Small intestine (tissue), 16 donors: ENCODE data around the gene ZNF266. TPM values are rescaled to one million over a fixed set of nuclear protein-coding genes. Genes with fewer than 3 reads are reported as not detected.

Source experiments
- DNase-seq, 2 donors: peaks; one replicate each; pipeline versions ENCODE4 v3.0.0 to v3.0.0-alpha.2; 2013
- FAIRE-seq: peaks from 2 replicates; lab custom pipeline; 2012; peaks lifted over from hg19 to GRCh38; lab: Jason Lieb, UNC
- H3K27ac ChIP-seq, 3 donors: one replicate each; pipeline ENCODE4 v1.5.1; 2013; ENCODE audit warnings: low read length in 2 of 3, mild to moderate bottlenecking in 2 of 3, control low read depth in 1 of 3, inconsistent platforms in 1 of 3, low read depth in 1 of 3, moderate library complexity in 1 of 3
- H3K27me3 ChIP-seq, 3 donors: one replicate each; pipeline ENCODE4 v1.6.1; 2013; ENCODE audit warnings: low read length in 3 of 3, inconsistent platforms in 1 of 3; ENCODE audit not compliant: control insufficient read depth in 3 of 3, insufficient read depth in 3 of 3
- H3K36me3 ChIP-seq, 3 donors: one replicate each; pipeline ENCODE4 v1.6.1; 2013; ENCODE audit warnings: low read length in 3 of 3, inconsistent platforms in 1 of 3, low read depth in 1 of 3, mild to moderate bottlenecking in 1 of 3, moderate library complexity in 1 of 3; ENCODE audit not compliant: control insufficient read depth in 3 of 3, insufficient read depth in 2 of 3
- H3K4me1 ChIP-seq, 3 donors: one replicate each; pipeline ENCODE4 v1.6.1; 2013; ENCODE audit warnings: low read length in 2 of 3, inconsistent platforms in 1 of 3, low read depth in 1 of 3, mild to moderate bottlenecking in 1 of 3, moderate library complexity in 1 of 3; ENCODE audit not compliant: control insufficient read depth in 3 of 3, insufficient read depth in 2 of 3
- H3K4me3 ChIP-seq, 3 donors: one replicate each; pipeline ENCODE4 v1.5.1; 2013; ENCODE audit warnings: low read length in 3 of 3, control low read depth in 1 of 3, inconsistent platforms in 1 of 3, low read depth in 1 of 3, mild to moderate bottlenecking in 1 of 3, moderate library complexity in 1 of 3
- H3K9me3 ChIP-seq, 2 donors: one replicate each; pipeline ENCODE4 v1.6.1; 2013; ENCODE audit warnings: low read depth in 1 of 2, low read length in 1 of 2; ENCODE audit not compliant: control insufficient read depth in 2 of 2, insufficient read depth in 1 of 2
- WGBS, 3 donors: extraction: QIAGEN DNeasy Blood & Tissue Kit; methylation state at CpG; one replicate each; pipeline ENCODE4 v1.1.7; 2013; 5-methylcytosine and 5-hydroxymethylcytosine counted together
- long read RNA-seq, 10 donors: transcript quantifications; one replicate each; lab custom pipeline, GENCODE V29; 2026
- polyA plus RNA-seq, 4 donors: library from polyadenylated mRNA; stranded (reverse) in 3 of 4; unstranded in 1 of 4; fragments of 200-250 nt in 3 of 4; fragments of 120-200 nt in 1 of 4; gene quantifications; one replicate each; pipeline versions ENCODE4 v1.2.1 to v1.2.3, GENCODE V29; 2013
- donor health status: healthy with polysubstance abuse.
- donor health status: control.
- donor health status: control.
- donor health status: Bipolar disorder and iron deficiency.
- donor health status: healthy.

ZNF266 gene
- polyA plus RNA-seq, result 10 to 100 TPM; 14.2 to 59.7 (median 27.3) TPM
- long read RNA-seq, donor 1, result 0 reads
- long read RNA-seq, donor 2, partial matches to known transcripts, result 0 of 1 reads
- long read RNA-seq, donor 2, other reads (novel, unspliced or antisense), result 0 of 1 reads
- long read RNA-seq, donor 3, partial matches to known transcripts, result 0 of 2 reads
- long read RNA-seq, donor 3, other reads (novel, unspliced or antisense), result 0 of 2 reads
- long read RNA-seq, donor 4, result 0 reads
- long read RNA-seq, donor 5, result 0 reads
- long read RNA-seq, donor 6, partial matches to known transcripts, result 0 of 1 reads
- long read RNA-seq, donor 6, other reads (novel, unspliced or antisense), result 0 of 1 reads
- long read RNA-seq, donor 7, result 0 reads
- long read RNA-seq, donor 8, partial matches to known transcripts, result 0 of 1 reads
- long read RNA-seq, donor 8, other reads (novel, unspliced or antisense), result 0 of 1 reads
- long read RNA-seq, donor 9, result 0 reads
- long read RNA-seq, donor 10, partial matches to known transcripts, result 0 of 4 reads
- long read RNA-seq, donor 10, other reads (novel, unspliced or antisense), result 0 of 4 reads

DNA sequence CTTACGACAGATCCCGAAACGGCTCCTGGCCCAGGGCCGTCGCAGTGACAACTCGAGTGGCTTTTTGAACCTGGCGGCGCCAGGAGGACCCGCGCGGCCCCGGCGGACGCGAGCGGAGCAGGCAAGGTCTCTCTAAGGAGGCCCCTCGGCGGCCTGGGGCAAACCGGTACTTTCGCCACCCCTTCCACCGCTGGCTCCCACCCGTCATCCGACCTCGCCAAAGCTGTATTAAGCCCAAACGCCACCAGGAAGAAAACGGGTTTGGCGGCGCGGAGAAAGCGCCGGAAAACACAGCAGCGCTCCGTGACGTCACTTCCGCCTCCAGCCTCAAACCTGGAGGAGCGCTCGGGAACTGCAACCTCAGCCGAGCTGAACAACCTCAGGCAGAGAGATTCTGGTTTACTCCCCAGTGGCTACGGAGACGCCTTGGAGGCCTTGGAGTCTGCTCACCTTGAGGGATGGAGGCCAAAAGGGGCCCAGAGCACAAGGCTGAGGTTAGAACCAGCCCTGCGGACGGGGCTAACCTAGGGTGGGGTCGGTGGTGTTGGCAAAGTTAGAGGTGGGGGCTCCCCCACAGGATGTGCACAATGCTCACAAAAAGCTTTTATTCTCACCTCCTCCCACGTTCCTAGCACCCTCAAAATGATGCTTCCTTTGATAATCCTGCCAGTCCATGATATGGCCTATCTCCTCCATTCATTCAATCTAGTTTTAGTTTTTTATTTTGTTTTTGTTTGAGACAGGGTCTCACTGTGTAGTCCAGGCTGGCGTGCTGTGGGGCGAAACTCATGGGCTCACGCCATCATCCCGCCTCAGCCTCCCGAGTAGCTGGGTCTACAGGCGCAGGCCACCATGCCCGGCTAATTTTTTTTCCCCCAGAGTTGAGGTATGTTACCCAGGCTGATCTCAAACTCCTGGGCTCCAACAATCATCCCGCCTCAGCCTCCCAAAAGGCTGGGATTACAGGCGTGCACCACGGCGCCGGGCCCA, at the start of gene ZNF266:
Gene ZNF266 (minus strand): TSS at position 295 of the 990 bp plus-strand sequence. CDS start 15,484 bp downstream, outside the sequence.
- H3K9me3 ChIP-seq, result no peaks in the 10 kb centered on the region
- peak within 1 kb of the TSS; percentile 69 to 96 (median 77) for H3K27ac ChIP-seq
- 13 to 17% (median 15%) methylated on average over 56 of the region's 56 CpGs for WGBS, 3 donors
- DNase-seq (peak; percentile 89 to 97), FAIRE-seq (no peak)
- H3K4me3 ChIP-seq, result peak within 1 kb of the TSS; percentile 76 to 85 (median 79)
- H3K27me3 ChIP-seq, result no peaks in the 10 kb centered on the region
- peaks cover 0 to 17% (median 5%) of the 10 kb centered on the region in 3 donors for H3K36me3 ChIP-seq
- peaks cover 0 to 5% (median 5%) of the 10 kb centered on the region in 3 donors for H3K4me1 ChIP-seq

GRCh38 chr19:9485140-9485539, 49.8 kb upstream of the ZNF266 start:
- H3K27me3 ChIP-seq, result no peaks in the 10 kb centered on the region
- no peaks in the 10 kb centered on the region for H3K36me3 ChIP-seq
- 87 to 93% (median 90%) methylated on average over 2 of the region's 2 CpGs for WGBS, 3 donors
- FAIRE-seq (no peak), DNase-seq (no peak)
- H3K27ac ChIP-seq, result no peak overlapping the region
- H3K4me3 ChIP-seq, result no peak overlapping the region
- peaks cover 1 to 32% of the 10 kb centered on the region in 2 donors for H3K9me3 ChIP-seq
- H3K4me1 ChIP-seq, result no peaks in the 10 kb centered on the region

DNA sequence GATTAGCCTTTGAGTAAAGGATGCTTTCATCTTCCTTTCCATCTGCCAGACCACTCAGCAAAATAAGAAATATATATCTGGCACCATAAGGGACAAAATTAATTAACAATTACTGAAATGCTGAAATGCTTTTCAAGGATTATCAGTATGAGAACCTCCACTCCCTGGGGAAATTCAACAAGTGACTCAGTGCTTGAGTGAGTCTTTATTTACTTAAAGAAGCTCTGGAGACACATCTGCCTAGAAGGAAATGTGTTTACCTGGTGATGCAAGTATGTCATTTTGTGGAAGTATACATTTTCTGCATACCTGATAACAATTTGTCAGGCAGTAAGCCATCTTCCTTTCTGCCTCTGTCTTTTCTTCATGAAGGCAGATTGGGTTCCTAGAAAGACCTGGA, 39.6 kb upstream of the ZNF266 start:
- no peak for FAIRE-seq

GRCh38 chr19:9467161-9467560, 31.8 kb upstream of the ZNF266 start:
- H3K27me3 ChIP-seq, result no peaks in the 10 kb centered on the region
- H3K9me3 ChIP-seq, result peaks cover 1 to 24% of the 10 kb centered on the region in 2 donors
- DNase-seq, result no peak
- no peak overlapping the region for H3K4me3 ChIP-seq
- 92 to 93% (median 92%) methylated on average over 7 of the region's 7 CpGs for WGBS, 3 donors
- no peaks in the 10 kb centered on the region for H3K36me3 ChIP-seq
- no peak for FAIRE-seq
- H3K27ac ChIP-seq, result no peak overlapping the region
- H3K4me1 ChIP-seq, result no peaks in the 10 kb centered on the region

More for the DNA sequence above, 39.6 kb upstream of the ZNF266 start:
- H3K4me3 ChIP-seq, result no peak overlapping the region
- no peaks in the 10 kb centered on the region for H3K27me3 ChIP-seq
- peaks cover 0 to 20% of the 10 kb centered on the region in 2 donors for H3K9me3 ChIP-seq
- no peaks in the 10 kb centered on the region for H3K36me3 ChIP-seq
- no peak for DNase-seq
- no peak overlapping the region for H3K27ac ChIP-seq
- no peaks in the 10 kb centered on the region for H3K4me1 ChIP-seq

DNA sequence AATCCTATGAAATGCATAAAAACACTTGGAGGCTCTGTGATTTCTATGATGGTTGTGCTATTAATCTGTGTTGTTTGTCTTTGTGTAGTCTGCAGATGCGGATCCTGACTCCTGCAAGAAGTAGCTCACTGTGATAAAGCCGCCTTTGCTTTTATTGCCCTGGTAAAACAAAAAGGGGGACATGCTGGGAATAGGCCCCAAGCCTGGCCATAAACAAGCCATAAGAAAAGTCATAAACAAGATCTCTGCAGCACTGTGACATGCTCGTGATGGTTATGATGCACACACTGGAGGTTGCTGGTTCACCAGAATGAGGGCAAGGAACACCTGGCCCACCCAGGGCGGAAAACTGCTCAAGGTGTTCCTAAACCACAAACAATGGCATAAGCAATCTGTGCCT, 26.6 kb upstream of the ZNF266 start:
- DNase-seq, result no peak
- Histone ChIP-seq H3K4me1 (no peaks in the 10 kb centered on the region), H3K36me3 (no peaks in the 10 kb centered on the region), H3K9me3 (peaks cover 0 to 28% of the 10 kb centered on the region in 2 donors), H3K4me3 (no peak overlapping the region), H3K27me3 (no peaks in the 10 kb centered on the region), H3K27ac (no peak overlapping the region)
- WGBS, 3 donors, result 83 to 92% (median 89%) methylated on average over 4 of the region's 4 CpGs
- no peak for FAIRE-seq

DNA sequence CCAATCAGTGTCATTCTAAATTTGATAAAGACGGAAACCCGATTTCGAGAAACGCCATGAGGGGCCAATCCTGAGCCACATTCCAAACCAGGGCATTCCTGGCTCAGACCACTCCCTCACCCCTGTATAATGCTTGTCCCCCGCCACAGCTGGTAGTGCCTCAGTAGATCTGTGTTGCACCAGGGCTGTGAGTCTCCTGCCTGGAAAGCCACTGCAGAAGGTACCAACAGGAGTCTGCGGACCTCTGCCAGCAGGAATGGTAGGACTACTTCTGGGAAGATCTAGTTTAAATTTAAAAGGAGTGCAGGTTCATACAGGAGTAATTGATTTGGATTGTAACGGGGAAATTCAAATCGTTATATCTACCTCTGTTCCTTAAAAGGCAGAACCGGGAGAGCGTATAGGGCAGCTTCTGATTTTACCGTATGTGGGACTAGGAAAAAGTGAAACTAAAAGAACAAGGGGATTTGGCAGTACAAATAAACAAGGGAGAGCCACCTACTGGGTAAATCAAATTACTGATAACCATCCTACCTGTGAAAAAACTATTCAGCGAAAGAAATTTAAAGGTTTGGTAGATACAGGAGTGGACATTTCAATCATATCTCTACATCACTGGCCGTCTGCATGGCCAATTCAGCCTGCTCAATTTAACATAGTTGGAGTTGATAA, 20.8 kb upstream of the ZNF266 start:
- DNase-seq (no peak), FAIRE-seq (no peak)
- H3K27me3 ChIP-seq, result no peaks in the 10 kb centered on the region
- no peak overlapping the region for H3K27ac ChIP-seq
- H3K4me1 ChIP-seq, result no peaks in the 10 kb centered on the region
- 73 to 78% (median 75%) methylated on average over 12 to 13 of the region's 13 CpGs for WGBS, 3 donors
- no peaks in the 10 kb centered on the region for H3K36me3 ChIP-seq
- no peak overlapping the region for H3K4me3 ChIP-seq
- H3K9me3 ChIP-seq, result peaks cover 0 to 26% of the 10 kb centered on the region in 2 donors

- no peaks in the 10 kb centered on the region for H3K27me3 ChIP-seq
- no peak for FAIRE-seq
- no peak overlapping the region for H3K27ac ChIP-seq
- peaks cover 0 to 27% of the 10 kb centered on the region in 2 donors for H3K9me3 ChIP-seq
- no peaks in the 10 kb centered on the region for H3K36me3 ChIP-seq
- H3K4me1 ChIP-seq, result no peaks in the 10 kb centered on the region
- no peak overlapping the region for H3K4me3 ChIP-seq
- 85 to 90% (median 87%) methylated on average over 4 of the region's 4 CpGs for WGBS, 3 donors
- no peak for DNase-seq
These were observed 18.6 kb upstream of the ZNF266 start for GRCh38 chr19:9453953-9454352.
